NCI-H82 (cell line): Measurements from ENCODE around the gene EIF3L.
A peak's percentile ranks its signal among the peaks of the same experiment; 100 is the strongest.

Experiments
- DNase-seq: peaks from one replicate; lab custom pipeline; 2025; lab: John Stamatoyannopoulos, UW

The EIF3L gene

GRCh38 chr22:37817705-37818408 lies 31.4 kb upstream of the EIF3L start:
- peak; percentile 79 for DNase-seq

GRCh38 chr22:37818409-37819104 lies 30.7 kb upstream of the EIF3L start:
- DNase-seq: no peak

GRCh38 chr22:37819105-37819433 lies 30.1 kb upstream of the EIF3L start:
- no peak for DNase-seq

DNA sequence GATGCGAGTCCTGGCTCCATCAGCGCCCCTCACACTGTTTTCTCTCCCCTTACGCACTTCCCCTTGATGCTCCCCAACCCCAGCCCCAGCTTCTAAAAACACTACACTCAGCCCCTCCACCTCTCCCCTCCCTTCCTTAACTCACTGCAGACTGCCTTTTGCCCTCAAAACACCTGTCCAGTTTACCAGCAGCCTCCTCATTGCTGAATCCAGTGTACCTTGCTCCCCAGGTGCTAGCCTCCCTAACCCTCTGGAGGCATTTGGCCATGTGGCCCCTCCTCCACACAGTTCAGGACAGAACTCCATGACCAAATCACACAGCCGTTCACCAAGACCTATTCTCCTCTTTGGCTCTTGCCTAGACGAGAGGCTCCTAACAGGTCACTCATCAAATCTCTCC lies 28.9 kb upstream of the EIF3L start:
- DNase-seq: no peak

DNA sequence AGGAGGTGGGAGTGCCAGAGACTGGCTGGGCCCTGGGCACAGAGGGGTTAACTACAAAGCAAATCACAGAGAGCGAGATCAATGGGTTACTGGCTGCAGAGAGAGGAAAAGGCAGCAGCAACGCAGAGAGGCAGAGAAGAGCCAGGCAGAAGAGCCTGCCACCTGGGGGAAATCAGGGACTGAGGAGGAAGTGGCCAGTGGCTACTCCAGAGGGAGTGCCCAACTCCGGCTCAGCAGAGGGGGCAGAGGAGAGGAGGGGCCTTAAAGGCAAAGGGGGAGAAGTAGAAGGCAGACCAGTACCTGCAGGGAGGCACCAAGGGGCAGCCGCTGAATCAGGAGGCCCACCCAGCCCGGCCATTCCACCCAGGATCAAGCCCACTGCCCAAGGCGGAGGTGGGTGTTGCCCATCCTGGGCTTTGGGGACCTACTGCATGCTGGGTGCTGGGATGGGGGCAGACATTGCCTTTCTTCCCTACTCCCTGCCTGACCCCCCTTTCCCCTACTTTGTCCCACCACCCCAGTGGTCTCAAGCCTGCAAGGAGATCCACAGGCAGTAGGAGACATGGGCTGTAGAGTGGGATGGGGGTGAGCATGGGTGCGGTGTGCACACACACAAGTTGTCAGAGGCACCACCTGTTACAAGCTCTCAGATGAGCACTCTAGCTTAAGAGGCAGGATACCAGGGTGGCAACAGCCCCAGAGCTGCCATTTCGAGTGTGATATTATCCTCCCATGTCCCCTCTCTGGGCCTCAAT lies 27.0 kb upstream of the EIF3L start:
- DNase-seq: no peak

- DNase-seq: no peak
Observed at GRCh38 chr22:37823134-37823985, 25.9 kb upstream of the EIF3L start, which contains the start of gene GALR3. GALR3 (plus strand) TSS chr22:37823382; CDS start chr22:37823407, 25 bp downstream.

GRCh38 chr22:37824674-37825641 lies 24.3 kb upstream of the EIF3L start:
- DNase-seq: no peak

GRCh38 chr22:37827056-37827455 lies 22.2 kb upstream of the EIF3L start:
- no peak for DNase-seq

DNA sequence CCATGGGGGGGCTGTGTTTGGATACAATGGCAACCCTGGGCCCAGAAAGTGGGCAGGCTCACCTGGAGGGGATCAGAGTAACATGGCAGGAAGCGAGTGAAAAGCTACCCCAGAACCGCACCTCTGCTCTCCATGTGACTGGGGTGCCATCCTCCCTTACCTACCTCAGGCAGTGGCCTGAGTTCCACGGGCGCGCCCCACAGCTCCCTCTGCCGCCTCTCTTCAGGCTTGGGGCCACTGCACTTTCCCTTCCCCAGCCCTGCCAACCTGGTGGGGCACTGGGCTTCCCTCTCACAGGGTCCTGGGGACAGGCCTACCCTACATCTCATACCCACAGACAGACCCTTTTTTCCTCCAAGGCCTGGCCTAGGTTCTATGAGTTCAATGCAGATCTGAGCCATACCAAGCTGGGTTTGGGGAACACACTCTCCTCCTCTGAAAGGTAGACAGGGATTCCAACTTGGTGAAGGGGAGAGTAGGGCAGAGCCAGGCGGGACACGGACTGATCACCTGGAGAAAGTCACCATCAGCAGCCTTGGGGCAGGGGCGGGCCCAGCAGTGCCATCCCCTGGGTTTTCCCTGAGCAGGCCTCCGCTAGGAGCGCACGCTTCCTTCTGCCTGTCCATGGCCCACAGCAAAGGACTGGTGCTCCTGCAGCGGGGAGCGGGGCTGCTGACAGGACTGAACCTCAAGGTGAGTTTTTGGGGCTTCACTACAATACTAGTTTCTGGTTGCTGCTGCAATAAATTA lies 19.0 kb upstream of the EIF3L start:
- DNase-seq: no peak

DNA sequence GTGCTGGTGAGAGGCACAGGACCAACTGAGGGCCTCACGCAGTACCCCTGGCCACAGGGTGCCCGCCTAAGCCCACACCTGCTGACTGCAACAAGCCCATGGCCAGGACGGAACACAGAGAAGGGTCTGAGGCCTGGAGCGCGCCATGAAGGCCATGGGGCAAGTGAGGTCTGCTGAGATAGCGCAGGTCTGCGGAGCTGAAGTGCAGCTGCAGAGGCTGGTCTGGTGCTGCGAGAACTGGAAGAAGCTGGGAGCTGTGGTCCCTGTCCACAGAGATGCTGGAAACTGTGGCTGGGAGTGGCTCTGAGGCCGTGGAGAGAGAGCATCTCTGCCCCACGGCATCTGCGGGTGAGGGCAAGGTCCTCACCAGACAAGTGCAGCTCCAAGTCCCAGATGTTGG lies 17.7 kb upstream of the EIF3L start:
- no peak for DNase-seq

DNA sequence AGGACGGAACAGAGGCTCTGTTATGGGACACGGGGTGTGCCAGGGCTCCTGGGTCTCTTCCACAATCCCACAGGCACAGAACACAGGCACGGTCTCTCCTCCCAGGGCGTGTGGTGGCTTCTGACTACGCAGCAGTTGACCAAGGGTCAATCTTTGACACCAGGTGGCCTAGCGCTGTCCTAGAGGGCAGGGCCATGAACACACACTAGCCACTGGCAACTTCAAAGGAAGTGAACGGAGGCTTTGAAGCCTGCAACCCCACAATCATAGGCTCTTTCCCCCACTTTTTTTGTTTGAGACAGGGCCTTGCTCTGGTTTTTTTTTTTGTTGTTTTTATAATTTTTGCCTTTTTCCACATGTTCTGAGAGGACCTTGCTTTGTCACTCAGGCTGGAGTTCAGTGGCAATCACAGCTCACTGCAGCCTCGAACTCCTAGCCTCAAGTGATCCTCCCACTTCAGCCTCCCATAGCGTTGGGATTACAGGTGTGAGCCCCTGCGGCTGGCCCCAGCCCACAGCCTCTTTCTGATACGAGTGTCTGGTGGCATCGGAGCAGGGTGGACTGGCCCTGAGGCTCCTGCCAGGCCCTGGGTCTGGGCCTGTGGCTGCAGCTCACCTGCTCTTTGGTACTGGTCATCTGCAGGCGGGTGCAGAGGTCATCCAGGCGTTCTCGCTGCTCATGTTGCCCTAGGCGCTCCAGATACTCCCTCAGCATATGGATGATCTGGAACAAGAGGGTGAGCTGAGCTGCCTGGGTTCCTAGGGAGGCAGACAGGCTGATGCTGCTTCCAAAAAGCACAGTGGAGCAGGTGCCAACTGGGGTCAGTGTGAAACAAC lies 17.0 kb upstream of the EIF3L start:
- DNase-seq: no peak

- no peak for DNase-seq
Observed at GRCh38 chr22:37842015-37842793, 7.0 kb upstream of the EIF3L start.

GRCh38 chr22:37843741-37844089 lies 5.5 kb upstream of the EIF3L start:
- peak; percentile 57 for DNase-seq

- no peak for DNase-seq
Observed at GRCh38 chr22:37844904-37845329, 4.3 kb upstream of the EIF3L start.

GRCh38 chr22:37846433-37846832 lies 2.8 kb upstream of the EIF3L start:
- DNase-seq: no peak

DNA sequence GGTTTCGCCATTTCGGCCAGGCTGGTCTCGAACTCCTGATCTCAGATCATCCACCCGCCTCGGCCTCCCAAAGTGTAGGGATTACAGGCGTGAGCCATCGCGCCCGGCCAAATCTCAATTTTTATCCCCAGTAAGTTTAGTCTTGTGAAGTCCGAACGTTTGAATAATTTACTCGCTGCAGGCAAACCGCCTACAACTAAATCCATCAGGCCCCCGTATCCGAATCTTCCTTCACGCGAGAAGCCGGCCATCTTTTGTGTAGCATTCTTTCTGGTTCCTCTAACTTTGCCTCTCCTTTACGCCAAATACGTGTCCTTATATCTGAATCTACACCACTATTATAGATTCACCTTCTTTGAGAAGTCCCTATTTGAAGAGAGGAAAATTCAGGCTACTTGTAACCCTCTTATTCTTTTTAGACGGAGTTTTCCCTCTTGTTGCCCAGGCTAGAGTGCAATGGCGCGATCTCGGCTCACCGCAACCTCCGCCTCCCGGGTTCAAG lies 581 bp upstream of the EIF3L start:
- peak; percentile 51 for DNase-seq

- DNase-seq: no peak
Observed at GRCh38 chr22:37850801-37851200, 1.6 kb downstream of the EIF3L start.

GRCh38 chr22:37852418-37852817 lies 3.2 kb downstream of the EIF3L start:
- no peak for DNase-seq
